Fibroblast of peridontal ligament (primary cell): Measurements from ENCODE around the gene ABCB4.

Experiments used
- DNase-seq: peaks from one replicate; pipeline ENCODE4 v3.0.0-alpha.2; 2010; ENCODE audit errors: extremely low read depth

The ABCB4 gene

DNA sequence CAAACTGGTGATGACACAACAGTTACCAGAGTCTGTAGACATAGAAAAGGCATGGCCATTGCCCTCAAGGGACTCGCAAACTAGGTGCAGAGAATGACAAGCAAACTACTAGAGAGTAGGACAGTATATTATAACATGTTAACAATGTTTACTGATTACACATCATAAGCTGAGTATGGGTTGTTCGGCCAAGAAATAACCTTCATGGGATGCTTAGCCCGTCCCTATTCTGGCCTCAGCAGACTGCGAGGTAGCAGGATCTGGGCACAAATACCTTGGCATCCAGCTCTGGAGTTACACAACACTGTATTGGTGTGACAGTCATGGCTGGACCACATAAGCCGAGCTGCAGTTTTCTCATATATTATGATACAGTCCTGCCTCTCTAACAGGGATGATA is 51.4 kb downstream of the ABCB4 start:
- no peak for DNase-seq

- no peak for DNase-seq
These were observed 55.3 kb downstream of the ABCB4 start for GRCh38 chr7:87420173-87420572.

DNA sequence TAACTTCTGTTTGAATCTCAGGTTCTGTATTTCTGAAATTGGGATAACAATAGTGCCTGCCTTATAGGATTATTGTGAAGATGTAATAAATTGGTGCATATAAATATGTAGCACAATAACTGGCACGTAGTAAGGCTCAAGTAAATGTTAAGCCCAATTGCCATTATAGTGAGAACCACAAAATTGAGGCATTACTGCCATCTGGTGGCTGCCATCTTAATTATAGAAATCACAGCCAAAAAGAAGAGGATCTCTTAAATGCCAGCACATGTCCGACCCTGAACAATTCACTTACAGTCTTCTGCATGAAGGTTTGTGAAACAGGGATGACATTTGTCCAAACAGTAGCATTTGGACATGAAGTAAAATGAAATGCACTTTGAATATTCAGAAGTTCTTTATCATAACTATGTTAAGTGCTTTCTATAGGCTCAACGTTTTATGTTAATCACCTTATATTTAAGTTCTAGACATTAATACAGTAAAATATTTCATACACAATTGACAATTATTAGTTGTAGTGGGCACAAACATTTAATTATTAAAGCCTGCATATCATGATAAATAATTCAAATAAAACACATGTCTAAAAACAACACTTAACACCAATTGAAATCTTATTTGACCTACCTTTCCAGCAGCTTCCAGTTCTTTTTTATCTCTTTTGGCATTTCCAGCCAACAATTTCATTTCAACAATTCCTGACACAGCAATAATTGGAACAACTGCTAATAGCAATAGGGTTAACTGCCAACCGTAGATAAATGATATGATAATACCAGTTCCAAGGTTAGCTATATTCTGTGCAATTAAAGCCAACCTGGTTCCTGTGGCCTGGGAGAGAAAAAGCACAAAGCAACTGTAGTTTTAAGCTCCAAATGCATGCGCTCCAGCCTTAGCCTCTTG is 58.5 kb downstream of the ABCB4 start:
- peak; percentile 86 for DNase-seq

- DNase-seq = no peak
These were observed 60.7 kb downstream of the ABCB4 start for GRCh38 chr7:87414794-87415188.

- peak; percentile 84 for DNase-seq
These were observed 61.3 kb downstream of the ABCB4 start for GRCh38 chr7:87413951-87414793.

DNA sequence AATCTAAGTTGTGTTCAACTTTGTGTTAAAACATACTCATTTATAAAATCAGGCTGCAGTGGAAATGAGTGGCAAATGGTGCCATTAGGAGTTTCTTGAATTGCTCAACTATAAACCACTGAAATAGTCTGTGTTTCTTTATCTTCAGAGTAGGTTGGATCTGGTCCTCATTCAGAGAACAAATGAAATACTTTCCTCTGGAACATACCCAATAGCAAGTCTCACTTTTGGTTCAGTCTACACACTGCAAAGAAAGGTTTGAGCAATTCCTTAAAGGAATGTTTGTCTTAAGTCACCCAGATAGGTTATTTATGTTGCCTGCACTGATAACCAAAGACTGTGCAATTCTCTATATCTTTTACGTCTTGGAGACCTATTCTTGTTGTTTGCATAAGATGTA is 62.5 kb downstream of the ABCB4 start:
- peak; percentile 62 for DNase-seq

- DNase-seq = peak; percentile 65
These were observed 64.3 kb downstream of the ABCB4 start for GRCh38 chr7:87411186-87411585.

DNA sequence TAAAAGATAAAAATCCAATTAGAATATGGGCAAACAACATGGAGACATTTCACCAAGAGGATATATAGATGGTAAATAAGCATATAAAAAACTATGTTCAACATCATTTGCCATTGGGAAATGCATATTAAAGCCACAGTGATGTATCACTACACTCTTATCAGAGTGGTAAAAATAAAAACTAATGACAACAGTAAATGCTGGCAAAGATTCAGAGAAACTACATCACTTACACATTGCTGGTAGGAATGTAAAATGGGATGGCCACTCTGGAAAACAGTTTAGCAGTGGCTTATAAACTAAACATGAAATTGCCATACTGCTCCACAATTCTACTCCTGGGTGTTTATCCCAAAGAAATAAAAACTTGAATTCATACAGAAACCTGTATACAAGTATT is 70.8 kb downstream of the ABCB4 start:
- DNase-seq = no peak

DNA sequence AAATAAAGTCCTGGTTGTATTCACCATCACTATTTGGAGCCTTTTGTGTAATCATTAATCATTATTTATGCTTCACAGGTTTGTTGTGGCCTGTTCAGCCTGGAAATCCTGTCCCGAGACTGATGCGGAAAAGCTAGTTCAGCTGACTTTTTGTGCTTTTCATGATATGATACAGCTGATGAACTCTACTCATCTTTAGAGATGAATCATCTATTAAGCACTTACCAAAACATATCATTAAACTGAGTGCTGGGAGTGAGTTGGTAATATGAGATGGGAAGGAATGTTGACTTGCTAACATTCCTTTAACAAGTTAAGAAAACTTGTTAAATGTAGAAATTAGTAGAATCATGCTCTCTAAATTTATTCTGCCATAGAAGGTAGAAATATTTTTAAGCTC is 77.0 kb downstream of the ABCB4 start:
- peak; percentile 44 for DNase-seq

DNA sequence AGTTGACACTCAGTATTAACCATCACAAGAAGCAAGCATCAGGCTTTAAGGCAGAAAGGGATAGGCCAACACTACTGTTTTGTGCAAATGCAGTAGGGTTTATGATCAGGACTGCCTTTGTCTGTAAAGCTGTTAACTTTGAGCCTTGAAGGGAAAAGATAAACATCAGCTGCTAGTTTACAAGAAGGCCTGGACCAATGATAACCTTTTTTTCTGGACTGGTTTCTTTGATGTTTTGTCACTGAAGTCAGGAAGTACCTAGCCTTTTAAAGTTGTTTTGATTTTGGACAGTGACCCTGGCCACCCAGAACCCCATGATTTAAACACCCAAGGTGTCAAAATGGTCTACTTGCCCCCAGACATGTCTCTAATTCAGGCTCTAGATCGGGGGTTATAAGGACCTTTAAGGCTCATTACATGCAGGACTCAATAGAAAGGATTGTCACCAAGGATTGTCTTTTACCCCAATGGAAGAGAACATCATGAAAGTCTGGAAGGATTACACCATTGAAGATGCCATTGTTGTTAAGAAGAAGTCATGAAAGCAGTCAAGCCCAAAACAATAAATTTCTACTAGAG is 79.9 kb downstream of the ABCB4 start:
- no peak for DNase-seq

- DNase-seq = no peak
These were observed 84.3 kb downstream of the ABCB4 start for GRCh38 chr7:87391020-87391701.

DNA sequence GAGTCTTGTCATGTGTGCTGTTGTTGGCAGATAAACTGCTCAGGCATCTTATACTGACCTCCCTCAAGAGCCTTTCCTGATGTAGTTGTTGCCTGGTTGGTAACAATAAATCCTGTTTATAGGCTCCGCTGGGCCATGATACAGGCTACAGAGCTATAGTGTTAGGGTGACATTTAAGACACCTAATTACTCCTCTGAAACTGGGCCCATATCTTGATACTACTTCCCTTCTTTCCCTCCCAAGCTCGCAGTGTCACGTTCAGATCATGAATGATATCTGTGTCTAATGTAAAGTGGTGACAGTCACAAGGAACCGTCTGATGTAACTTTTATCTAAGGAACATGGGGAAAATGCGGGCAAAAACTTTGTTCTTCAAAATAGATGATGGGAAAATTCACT is 94.6 kb downstream of the ABCB4 start:
- DNase-seq = no peak

DNA sequence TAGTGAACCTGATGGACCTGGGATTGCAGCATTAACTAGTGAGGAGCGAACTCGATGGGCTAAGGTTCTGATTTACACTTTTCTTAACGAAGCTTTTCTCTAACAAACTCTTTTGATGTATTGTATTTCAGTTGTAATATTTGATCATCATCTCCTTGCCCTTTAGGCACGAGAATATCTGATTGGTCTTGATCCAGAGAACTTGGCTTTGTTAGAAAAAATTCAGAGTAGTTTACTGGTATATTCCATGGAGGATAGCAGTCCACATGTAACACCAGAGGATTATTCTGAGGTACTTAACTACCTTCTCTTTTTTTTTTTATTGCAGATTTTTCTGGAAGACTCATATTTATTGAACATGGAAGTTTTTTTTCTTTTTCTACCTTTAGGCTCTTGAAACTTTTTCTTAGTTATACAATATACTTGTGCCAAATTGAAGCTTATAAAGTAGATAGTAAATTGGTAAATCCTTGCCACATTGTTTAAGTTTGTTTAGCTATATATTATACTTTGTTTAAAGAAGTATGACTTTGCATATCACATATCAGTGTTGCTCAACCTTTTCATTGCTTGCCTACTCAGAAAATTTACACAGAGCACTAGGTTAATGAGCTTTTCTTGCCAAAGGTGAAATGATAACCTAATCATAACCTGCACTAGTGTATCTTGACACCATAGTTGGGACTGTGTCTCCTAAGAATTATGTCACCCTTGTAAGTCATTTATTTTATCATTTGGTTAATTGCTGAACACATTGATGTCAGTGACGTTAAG is 99.6 kb downstream of the ABCB4 start:
- peak; percentile 13 for DNase-seq

DNA sequence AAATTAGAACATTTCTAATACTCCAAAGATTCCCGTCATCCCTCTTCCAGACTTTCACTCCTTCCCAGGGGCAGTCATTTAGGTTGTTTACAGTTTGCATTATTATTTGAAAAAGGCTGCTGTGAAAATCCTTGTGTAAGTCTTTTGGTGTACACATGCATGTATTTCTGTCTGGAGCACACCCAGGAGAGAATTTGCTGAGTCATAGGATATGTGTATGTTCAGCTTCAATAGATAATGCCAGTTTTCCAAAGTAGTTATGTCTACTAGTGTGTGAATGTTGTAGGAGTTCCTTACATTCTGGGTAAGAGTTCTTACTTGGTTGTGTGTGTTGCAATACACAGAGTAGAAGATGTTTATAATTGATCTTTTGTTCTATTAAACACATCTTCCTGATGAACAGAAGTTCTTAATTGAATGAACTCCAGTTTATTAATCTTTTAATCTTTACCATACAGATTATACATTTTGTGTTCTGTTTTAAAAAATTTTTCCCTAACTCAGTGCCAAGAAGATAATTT is 104.8 kb downstream of the ABCB4 start:
- peak; percentile 67 for DNase-seq

DNA sequence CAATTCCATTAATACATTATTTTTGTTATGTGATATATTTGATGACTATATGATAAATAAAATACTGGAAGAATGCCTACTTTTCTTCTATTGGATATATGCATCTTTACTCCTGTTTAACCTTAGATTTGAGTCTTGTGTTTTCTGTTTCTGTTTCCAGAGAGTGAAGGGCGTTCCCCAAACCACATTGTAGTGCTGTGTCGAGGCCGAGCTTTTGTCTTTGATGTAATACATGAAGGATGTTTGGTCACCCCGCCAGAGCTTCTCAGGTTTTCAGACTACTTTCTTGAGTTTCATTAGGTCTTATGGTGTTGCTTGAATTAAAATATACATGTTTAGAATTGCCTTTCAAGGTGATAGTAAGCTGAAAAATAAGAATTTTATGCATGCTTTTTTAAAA is 106.3 kb downstream of the ABCB4 start:
- DNase-seq = no peak

GRCh38 chr7:87364246-87364645 is 111.2 kb downstream of the ABCB4 start:
- DNase-seq = no peak

DNA sequence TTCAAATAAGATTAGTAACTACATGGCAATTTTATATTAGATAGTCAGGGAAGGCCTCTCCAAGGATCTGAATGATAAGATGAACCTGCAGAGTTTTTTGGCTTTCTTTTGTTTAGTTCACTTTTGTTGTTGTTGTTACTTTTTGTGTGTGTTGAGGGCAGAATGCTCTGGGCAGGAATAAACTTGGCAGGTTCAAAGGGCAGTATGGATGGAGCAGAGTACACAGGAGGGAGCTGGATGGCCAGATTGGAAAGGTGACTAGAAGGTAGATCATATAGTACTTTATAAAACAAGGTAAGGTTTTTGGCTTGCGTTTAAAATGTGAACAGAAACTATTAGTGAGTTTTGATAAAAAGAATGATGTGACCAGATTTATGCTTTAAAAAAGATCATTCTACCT is 112.1 kb downstream of the ABCB4 start:
- DNase-seq = no peak

DNA sequence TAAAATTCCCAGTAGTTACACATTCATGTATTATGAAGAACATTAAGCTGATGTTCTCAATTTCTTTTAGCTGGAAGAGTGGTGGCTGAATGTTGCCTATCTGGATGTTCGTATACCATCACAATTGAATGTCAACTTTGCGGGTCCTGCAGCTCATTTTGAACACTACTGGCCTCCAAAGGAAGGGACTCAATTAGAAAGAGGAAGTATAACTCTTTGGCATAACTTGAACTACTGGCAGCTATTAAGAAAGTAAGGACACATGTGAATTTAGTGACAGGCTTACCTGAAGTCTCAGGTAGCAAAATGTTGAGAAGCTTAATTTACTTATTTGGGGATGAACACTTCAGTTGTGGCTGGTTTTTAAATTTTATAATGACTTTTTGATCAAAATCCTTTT is 114.2 kb downstream of the ABCB4 start:
- no peak for DNase-seq

DNA sequence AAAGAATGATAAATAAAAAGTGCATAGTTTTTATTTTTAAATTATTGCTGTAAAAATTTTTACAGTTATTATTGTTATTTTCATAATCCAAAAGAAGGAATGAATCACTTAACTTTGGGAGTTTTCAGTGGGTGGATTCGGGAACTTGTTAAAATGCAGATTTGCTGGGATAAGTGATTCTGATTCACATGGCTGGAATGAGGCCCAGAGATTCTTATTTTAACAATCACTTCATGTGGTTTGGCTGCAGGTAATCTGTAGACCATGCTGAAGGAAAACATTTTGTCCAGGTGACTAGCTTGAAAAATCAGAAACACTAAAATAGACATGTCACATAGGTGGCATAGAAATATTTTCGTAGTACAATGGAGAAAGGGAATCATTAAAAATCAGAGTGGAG is 116.1 kb downstream of the ABCB4 start:
- peak; percentile 29 for DNase-seq

- no peak for DNase-seq
These were observed 119.0 kb downstream of the ABCB4 start for GRCh38 chr7:87356448-87356847.

GRCh38 chr7:87354749-87355148 is 120.7 kb downstream of the ABCB4 start:
- no peak for DNase-seq
